SU-DHL-6 (cell line): ENCODE data around the gene ST3GAL3.

Experiments used
- H2AFZ ChIP-seq: fragments of 200-600 bp; sonication (generic); 2 replicates; pipeline ENCODE4 v1.6.1; 2014; ENCODE audit warnings: low read depth, mild to moderate bottlenecking, moderate library complexity, mixed read lengths, antibody characterized with exemption, low read length; ENCODE audit not compliant: severe bottlenecking
- H3F3A ChIP-seq: fragments of 200-600 bp; shearing (Covaris generic); 2 replicates; pipeline ENCODE4 v1.6.0; 2016; ENCODE audit warnings: antibody characterized with exemption, mild to moderate bottlenecking; ENCODE audit not compliant: insufficient read depth
- H3K27ac ChIP-seq: fragments of 200-600 bp; sonication (generic); 2 replicates; pipeline ENCODE4 v1.5.1; 2016; ENCODE audit warnings: low read depth, mild to moderate bottlenecking, low read length, moderate library complexity, mixed read lengths
- H3K27me3 ChIP-seq: fragments of 200-600 bp; sonication (generic), shearing (Covaris generic); 2 replicates; pipeline ENCODE4 v1.6.0; 2014; ENCODE audit warnings: mild to moderate bottlenecking, low read length
- H3K36me3 ChIP-seq: fragments of 200-600 bp; sonication (generic); 2 replicates; pipeline ENCODE4 v1.6.1; 2014; ENCODE audit warnings: mild to moderate bottlenecking, low read length, mixed read lengths
- H3K4me2 ChIP-seq: fragments of 300-600, 200-600 bp; shearing (Covaris generic), sonication (generic); 2 replicates; pipeline ENCODE4 v1.6.0; 2014; ENCODE audit warnings: low read length, low read depth, mild to moderate bottlenecking; ENCODE audit not compliant: poor library complexity, severe bottlenecking
- H3K4me3 ChIP-seq: fragments of 200-600 bp; sonication (generic); 2 replicates; pipeline ENCODE4 v1.5.1; 2014; ENCODE audit warnings: antibody characterized with exemption, low read length, mild to moderate bottlenecking, mixed read lengths; ENCODE audit not compliant: insufficient read depth, poor library complexity, severe bottlenecking
- H3K79me2 ChIP-seq: fragments of 200-600 bp; sonication (generic); 2 replicates; pipeline ENCODE4 v1.6.1; 2014; ENCODE audit warnings: mild to moderate bottlenecking, low read length, moderate library complexity; ENCODE audit not compliant: insufficient read depth
- H3K9ac ChIP-seq: fragments of 200-600 bp; sonication (generic); 2 replicates; pipeline ENCODE4 v1.7.0; 2014; ENCODE audit warnings: mild to moderate bottlenecking, low read length
- H3K9me2 ChIP-seq: fragments of 200-600 bp; sonication (generic); replicated peaks from 2 replicates; pipeline ENCODE4 v1.6.1; 2014; ENCODE audit warnings: low read length; ENCODE audit not compliant: insufficient read depth
- H3K9me3 ChIP-seq: fragments of 200-600 bp; sonication (generic); 2 replicates; pipeline ENCODE4 v1.6.1; 2014; ENCODE audit warnings: low read length, mixed read lengths; ENCODE audit not compliant: insufficient read depth
- H4K20me1 ChIP-seq: fragments of 200-600 bp; sonication (generic); 2 replicates; pipeline ENCODE4 v1.6.1; 2014; ENCODE audit warnings: low read depth, mild to moderate bottlenecking, antibody characterized with exemption, low read length, moderate library complexity, mixed read lengths
- CTCF ChIP-seq: fragments of 200-600 bp; sonication (generic); IDR thresholded peaks from one replicate; pipeline ENCODE4 v1.5.1; 2017; ENCODE audit warnings: antibody characterized with exemption, mild to moderate bottlenecking, low read length, moderate library complexity; ENCODE audit not compliant: insufficient read depth, poor library complexity, severe bottlenecking
- EZH2phosphoT487 ChIP-seq: fragments of 200-600 bp; sonication (generic), shearing (Covaris generic); conservative IDR thresholded peaks from 2 replicates; pipeline ENCODE4 v1.6.1; 2018; ENCODE audit warnings: mild to moderate bottlenecking, antibody characterized with exemption, low read length, moderate library complexity, mixed read lengths

Gene ST3GAL3

GRCh38 chr1:43954036-43954435 lies 246.7 kb downstream of the ST3GAL3 start:
- no peaks in the 10 kb centered on the region for H3F3A ChIP-seq
- TF ChIP-seq CTCF, result no peak
- no peaks in the 10 kb centered on the region for H3K9me3 ChIP-seq
- H3K9me2 ChIP-seq, result no peaks in the 10 kb centered on the region
- H3K4me2 ChIP-seq, result no peak overlapping the region
- no peaks in the 10 kb centered on the region; the same call in 1 of the 2 replicates for H3K79me2 ChIP-seq
- H3K36me3 ChIP-seq, result no peaks in the 10 kb centered on the region
- H3K4me3 ChIP-seq, result no peak overlapping the region
- H3K9ac ChIP-seq, result no peak overlapping the region
- no peaks in the 10 kb centered on the region; the same call in 1 of the 2 replicates for H4K20me1 ChIP-seq
- H2AFZ ChIP-seq, result no peak overlapping the region
- no peaks in the 10 kb centered on the region for H3K27me3 ChIP-seq
- H3K27ac ChIP-seq, result no peak overlapping the region

- Histone ChIP-seq H3K27me3 (no peaks in the 10 kb centered on the region), H3F3A (no peaks in the 10 kb centered on the region), H3K4me3 (no peak overlapping the region), H3K9me2 (no peaks in the 10 kb centered on the region), H3K4me2 (no peak overlapping the region), H4K20me1 (no peaks in the 10 kb centered on the region; the same call in 1 of the 2 replicates), H3K36me3 (no peaks in the 10 kb centered on the region), H3K9ac (no peak overlapping the region), H3K27ac (no peak overlapping the region), H3K9me3 (no peaks in the 10 kb centered on the region), H3K79me2 (no peaks in the 10 kb centered on the region; the same call in 1 of the 2 replicates), H2AFZ (no peak overlapping the region)
- TF ChIP-seq CTCF, result no peak
- TF ChIP-seq EZH2phosphoT487, result no peak
These were observed 248.9 kb downstream of the ST3GAL3 start for GRCh38 chr1:43956234-43956633.

- Histone ChIP-seq H3K79me2 (no peaks in the 10 kb centered on the region; the same call in 1 of the 2 replicates), H3K27ac (no peak overlapping the region), H3F3A (no peaks in the 10 kb centered on the region), H3K27me3 (no peaks in the 10 kb centered on the region), H3K36me3 (no peaks in the 10 kb centered on the region), H3K9me2 (no peaks in the 10 kb centered on the region), H3K9me3 (no peaks in the 10 kb centered on the region), H2AFZ (no peak overlapping the region), H3K4me3 (no peak overlapping the region), H4K20me1 (no peaks in the 10 kb centered on the region; the same call in 1 of the 2 replicates), H3K9ac (no peak overlapping the region), H3K4me2 (no peak overlapping the region)
- TF ChIP-seq EZH2phosphoT487 (no peak), CTCF (no peak)
These were observed 250.2 kb downstream of the ST3GAL3 start for GRCh38 chr1:43957407-43958040.
